Measurements from ENCODE around the gene CLCA2. TPM values are rescaled to one million over a fixed set of nuclear protein-coding genes. Genes with fewer than 3 reads are reported as not detected.

Gene CLCA2
- total and polyA plus RNA-seq, 2 of the 8 experiments (the other 6 are each of a cell fraction or from before 2014, with no cell fraction given), result not detected

- no peak for TF ChIP-seq KDM1A (IDR thresholded peaks at IDR 0.05; ENCODE audit: borderline replicate concordance, low read length)
- TF ChIP-seq TCF12 (IDR thresholded peaks at IDR 0.05; ENCODE audit: low read depth, low read length), result no peak
- TF ChIP-seq KDM5A (IDR thresholded peaks at IDR 0.05; ENCODE audit: low read length), result no peak
- no peak for TF ChIP-seq SUZ12 (IDR thresholded peaks at IDR 0.05; ENCODE audit: low read length)
- no peak for TF ChIP-seq CBX8 (IDR thresholded peaks at IDR 0.05; ENCODE audit: borderline replicate concordance, low read depth, low read length)
Measured at GRCh38 chr1:86471291-86471690, 47.3 kb downstream of the CLCA2 start (continued).

All from H1 (cell line).